AG10803 (cell line): ENCODE data around the gene TNS3.

Experiments used
- DNase-seq: peaks from one replicate; pipeline ENCODE4 v3.0.0; 2010; ENCODE audit warnings: low read depth
- H3K4me3 ChIP-seq: 2 replicates; pipeline ENCODE4 v1.5.1; 2011; ENCODE audit warnings: mild to moderate bottlenecking, low read length, control low read depth
- CTCF ChIP-seq: conservative IDR thresholded peaks from 2 replicates; pipeline ENCODE4 v1.5.1; 2011; ENCODE audit warnings: mild to moderate bottlenecking, low read length, control low read depth, inconsistent platforms

TNS3 gene

GRCh38 chr7:47601881-47602249 lies 20.0 kb upstream of the TNS3 start:
- TF ChIP-seq CTCF, result no peak

GRCh38 chr7:47601119-47601880 lies 19.4 kb upstream of the TNS3 start:
- peak; percentile 89 for DNase-seq
- peak overlapping the region; percentile 22; the same call in 1 of the 2 replicates for H3K4me3 ChIP-seq
- no peak for TF ChIP-seq CTCF

More at GRCh38 chr7:47601881-47602249, 20.0 kb upstream of the TNS3 start:
- no peak overlapping the region for H3K4me3 ChIP-seq
- DNase-seq, result no peak

- no peak for TF ChIP-seq CTCF
- H3K4me3 ChIP-seq, result peak overlapping the region; percentile 22; the same call in 1 of the 2 replicates
- DNase-seq, result peak; percentile 81
Measured at GRCh38 chr7:47600199-47601118, 18.5 kb upstream of the TNS3 start.

GRCh38 chr7:47597379-47597778 lies 15.5 kb upstream of the TNS3 start:
- DNase-seq, result no peak
- no peak overlapping the region for H3K4me3 ChIP-seq
- no peak for TF ChIP-seq CTCF

GRCh38 chr7:47596502-47597202 lies 14.7 kb upstream of the TNS3 start:
- no peak for DNase-seq
- H3K4me3 ChIP-seq, result no peak overlapping the region
- TF ChIP-seq CTCF, result no peak

GRCh38 chr7:47594406-47594805 lies 12.5 kb upstream of the TNS3 start:
- no peak for TF ChIP-seq CTCF
- H3K4me3 ChIP-seq, result no peak overlapping the region
- DNase-seq, result no peak
